PC-9 (cell line): ENCODE measurements around the gene KCNQ5. TPM values are rescaled to one million over a fixed set of nuclear protein-coding genes. Genes with fewer than 3 reads are reported as not detected.

ENCODE experiments used
- BruUV-seq: library from RNA; stranded (reverse); fragments of 400-500 nt; replicated peaks from 2 replicates; lab custom pipeline; 2021; lab: Mats Ljungman, UMichigan
- CTCF ChIA-PET: fragments of 300-600 bp; sonication (Branson Sonifier 250); formaldehyde crosslinking; loops from one replicate; lab custom pipeline; 2022; ENCODE audit warnings: antibody characterized with exemption; lab: Charles Lee
- POLR2A ChIA-PET: fragments of 300-600 bp; sonication (Branson Sonifier 250); formaldehyde crosslinking; loops from one replicate; lab custom pipeline; 2022; ENCODE audit warnings: antibody characterized with exemption; ENCODE audit not compliant: unreplicated experiment; lab: Charles Lee
- DNase-seq, 2 experiments: peaks; one replicate each; pipeline versions ENCODE4 v3.0.0 to v3.0.0-alpha.2; 2015 to 2022; ENCODE audit warnings: mixed read lengths in 1 of 2
- H2AFZ ChIP-seq: fragments of 200-600 bp; sonication (generic); 2 replicates; pipeline ENCODE4 v1.8.1; 2017; ENCODE audit warnings: antibody characterized with exemption
- H3F3A ChIP-seq: fragments of 200-600 bp; sonication (generic); 2 replicates; pipeline ENCODE4 v1.8.1; 2017; ENCODE audit warnings: antibody characterized with exemption, mild to moderate bottlenecking, low read depth; ENCODE audit not compliant: insufficient read depth
- H3K27ac ChIP-seq: fragments of 200-600 bp; sonication (generic); 2 replicates; pipeline ENCODE4 v1.6.1; 2016; ENCODE audit warnings: mixed run types
- H3K27me3 ChIP-seq: fragments of 200-600 bp; sonication (generic); 2 replicates; pipeline ENCODE4 v1.6.1; 2016; ENCODE audit warnings: low read depth, mixed run types; ENCODE audit not compliant: insufficient read depth
- H3K36me3 ChIP-seq: fragments of 200-600 bp; sonication (generic); 2 replicates; pipeline ENCODE4 v1.6.1; 2016; ENCODE audit warnings: low read depth, mixed run types
- H3K4me1 ChIP-seq: fragments of 200-600 bp; sonication (generic); replicated peaks from 2 replicates; pipeline ENCODE4 v1.6.1; 2016; ENCODE audit warnings: mixed run types; ENCODE audit not compliant: insufficient read depth
- H3K4me2 ChIP-seq: fragments of 200-600 bp; sonication (generic); 2 replicates; pipeline ENCODE4 v1.6.1; 2017; ENCODE audit warnings: mixed run types
- H3K4me3 ChIP-seq: fragments of 200-600 bp; sonication (generic); 2 replicates; pipeline ENCODE4 v1.6.1; 2016; ENCODE audit warnings: mixed run types
- H3K79me2 ChIP-seq: fragments of 200-600 bp; sonication (generic); 2 replicates; pipeline ENCODE4 v1.6.1; 2017; ENCODE audit warnings: low read depth, mixed run types
- H3K9me2 ChIP-seq: fragments of 200-600 bp; sonication (generic); 2 replicates; pipeline ENCODE4 v1.8.1; 2017; ENCODE audit warnings: mild to moderate bottlenecking; ENCODE audit not compliant: insufficient read depth
- H3K9me3 ChIP-seq: fragments of 200-600 bp; sonication (generic); 2 replicates; pipeline ENCODE4 v1.8.1; 2016; ENCODE audit warnings: low read depth; ENCODE audit not compliant: insufficient read depth
- H4K20me1 ChIP-seq: fragments of 200-600 bp; sonication (generic); 2 replicates; pipeline ENCODE4 v1.8.1; 2017; ENCODE audit not compliant: insufficient read depth
- EZH2 ChIP-seq: fragments of 200-600 bp; sonication (generic); IDR thresholded peaks from 2 replicates; pipeline ENCODE4 v1.8.0; 2017; ENCODE audit warnings: antibody characterized with exemption, low read depth
- intact Hi-C: fragments of 100-400 bp; cut with micrococcal nuclease; formaldehyde crosslinking; loops from one replicate; pipeline ENCODE4 v1.10.0; 2022; ENCODE audit not compliant: unreplicated experiment
- total RNA-seq: library from RNA; stranded (reverse); gene quantifications from 2 replicates; pipeline ENCODE4 v1.2.3, GENCODE V29; 2021
- TF ChIP-seq, protein P1 (sequence below): fragments of 200-600 bp; sonication (generic); conservative IDR thresholded peaks from 2 replicates; pipeline ENCODE4 v1.6.1; 2017; ENCODE audit warnings: mixed run types, antibody characterized with exemption, mild to moderate bottlenecking, moderate library complexity

KCNQ5 gene
- total RNA-seq, 1 experiment from 2014 or later, result 0.20 TPM

DNA sequence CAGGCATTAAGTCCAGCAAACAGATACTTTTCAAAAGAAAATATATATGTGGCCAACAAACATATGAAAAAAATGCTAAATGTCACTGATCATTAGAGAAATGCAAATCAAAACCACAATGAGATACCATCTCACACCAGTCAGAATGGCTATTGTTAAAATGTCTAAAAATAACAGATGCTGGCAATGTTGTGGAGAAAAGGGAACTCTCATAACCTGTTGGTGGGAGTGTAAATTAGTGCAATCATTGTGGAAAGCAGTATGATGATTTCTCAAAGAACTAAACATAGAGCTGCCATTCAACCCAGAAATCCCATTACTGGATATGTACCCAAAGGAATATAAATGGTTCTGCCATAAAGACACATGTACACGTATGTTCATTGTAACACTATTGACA, 20.6 kb downstream of the KCNQ5 start:
- no peaks in the 10 kb centered on the region for H3K9me3 ChIP-seq
- H4K20me1 ChIP-seq, result no peaks in the 10 kb centered on the region
- no peaks in the 10 kb centered on the region for H3K4me1 ChIP-seq
- H3K27me3 ChIP-seq, result no peaks in the 10 kb centered on the region
- ChIA-PET POLR2A (no interaction called here), CTCF (no interaction called here)
- no peaks in the 10 kb centered on the region for H3K36me3 ChIP-seq
- no peaks in the 10 kb centered on the region for H3K79me2 ChIP-seq
- no TSS peak for BruUV-seq
- no peak for DNase-seq
- H2AFZ ChIP-seq, result no peak overlapping the region
- H3F3A ChIP-seq, result no peaks in the 10 kb centered on the region
- intact Hi-C loops, result no loop called here
- H3K4me2 ChIP-seq, result no peak overlapping the region
- no peak overlapping the region for H3K4me3 ChIP-seq
- H3K27ac ChIP-seq, result no peak overlapping the region
- TF ChIP-seq, protein P1, sequence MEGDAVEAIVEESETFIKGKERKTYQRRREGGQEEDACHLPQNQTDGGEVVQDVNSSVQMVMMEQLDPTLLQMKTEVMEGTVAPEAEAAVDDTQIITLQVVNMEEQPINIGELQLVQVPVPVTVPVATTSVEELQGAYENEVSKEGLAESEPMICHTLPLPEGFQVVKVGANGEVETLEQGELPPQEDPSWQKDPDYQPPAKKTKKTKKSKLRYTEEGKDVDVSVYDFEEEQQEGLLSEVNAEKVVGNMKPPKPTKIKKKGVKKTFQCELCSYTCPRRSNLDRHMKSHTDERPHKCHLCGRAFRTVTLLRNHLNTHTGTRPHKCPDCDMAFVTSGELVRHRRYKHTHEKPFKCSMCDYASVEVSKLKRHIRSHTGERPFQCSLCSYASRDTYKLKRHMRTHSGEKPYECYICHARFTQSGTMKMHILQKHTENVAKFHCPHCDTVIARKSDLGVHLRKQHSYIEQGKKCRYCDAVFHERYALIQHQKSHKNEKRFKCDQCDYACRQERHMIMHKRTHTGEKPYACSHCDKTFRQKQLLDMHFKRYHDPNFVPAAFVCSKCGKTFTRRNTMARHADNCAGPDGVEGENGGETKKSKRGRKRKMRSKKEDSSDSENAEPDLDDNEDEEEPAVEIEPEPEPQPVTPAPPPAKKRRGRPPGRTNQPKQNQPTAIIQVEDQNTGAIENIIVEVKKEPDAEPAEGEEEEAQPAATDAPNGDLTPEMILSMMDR, result no peak
- TF ChIP-seq EZH2, result no peak
- H3K9me2 ChIP-seq, result no peaks in the 10 kb centered on the region

DNA sequence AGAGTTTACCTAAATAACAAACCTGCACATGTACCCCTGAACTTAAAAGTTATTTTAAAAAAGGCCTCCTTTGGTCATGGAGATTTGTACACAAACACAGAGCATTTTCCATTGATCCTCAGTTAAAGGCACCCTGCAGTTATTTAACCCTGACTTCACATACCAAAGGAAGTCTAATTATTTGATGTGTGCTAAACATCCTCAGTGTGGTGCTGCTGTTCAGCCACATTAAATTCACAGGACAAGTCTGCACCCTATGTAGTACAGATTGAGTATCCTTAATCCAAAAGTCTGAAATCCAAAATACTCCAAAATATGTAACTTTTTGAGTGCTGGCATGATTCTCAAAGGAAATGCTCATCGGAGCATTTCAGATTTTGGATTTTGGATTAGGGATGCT, 21.4 kb downstream of the KCNQ5 start:
- intact Hi-C loops, result no loop called here
- Histone ChIP-seq H3K9me2 (no peaks in the 10 kb centered on the region), H3K36me3 (no peaks in the 10 kb centered on the region), H3K27me3 (no peaks in the 10 kb centered on the region), H3K9me3 (no peaks in the 10 kb centered on the region), H3K4me1 (no peaks in the 10 kb centered on the region), H3K4me3 (no peak overlapping the region), H3K79me2 (no peaks in the 10 kb centered on the region), H3F3A (no peaks in the 10 kb centered on the region), H3K4me2 (no peak overlapping the region), H2AFZ (no peak overlapping the region), H4K20me1 (no peaks in the 10 kb centered on the region), H3K27ac (no peak overlapping the region)
- no TSS peak for BruUV-seq
- ChIA-PET POLR2A (no interaction called here), CTCF (no interaction called here)
- DNase-seq, result no peak
- TF ChIP-seq EZH2, result no peak
- TF ChIP-seq, protein P1, result no peak

DNA sequence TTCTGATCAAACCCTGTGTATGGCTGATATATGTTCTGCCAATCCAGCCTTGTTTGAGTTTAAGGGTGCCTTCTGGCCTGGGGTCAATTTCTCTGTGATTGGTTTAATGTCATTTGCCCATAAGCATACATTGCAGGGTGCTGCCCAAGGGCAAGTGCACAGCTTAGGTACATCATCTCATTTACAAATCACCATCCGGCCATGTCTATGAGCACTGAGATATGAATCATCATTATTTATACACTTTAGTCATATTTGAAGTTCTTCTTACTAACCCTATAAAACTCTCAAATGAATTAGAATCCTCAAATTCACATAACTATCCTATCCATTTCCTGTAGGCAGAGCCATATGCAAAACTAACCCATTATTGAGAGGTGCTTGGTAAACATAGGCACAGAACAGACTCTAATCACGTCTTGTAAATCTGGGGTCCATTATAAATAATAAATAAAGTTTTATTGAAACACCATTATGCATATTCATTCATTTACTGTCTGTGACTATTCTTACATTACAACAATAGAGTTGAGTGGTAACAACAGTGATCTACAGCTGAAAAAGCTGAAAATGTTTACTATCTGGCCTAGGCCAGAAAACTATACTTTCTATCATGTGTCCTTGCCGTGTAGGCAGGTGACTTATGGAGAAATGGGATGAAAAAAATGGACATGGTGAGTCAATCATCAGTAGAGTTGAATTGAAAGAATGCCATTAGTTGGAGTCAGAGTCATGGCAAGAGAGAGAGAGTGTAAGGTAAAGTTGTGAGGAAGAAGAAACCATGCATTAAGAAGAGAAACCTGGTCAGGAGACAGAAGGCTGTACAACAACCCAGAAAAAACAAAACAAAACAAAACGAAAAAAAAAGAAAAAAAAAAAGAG, 25.0 kb downstream of the KCNQ5 start:
- no TSS peak for BruUV-seq
- H3K9me3 ChIP-seq, result no peaks in the 10 kb centered on the region; the same call in 1 of the 2 replicates
- H4K20me1 ChIP-seq, result no peaks in the 10 kb centered on the region
- no peak overlapping the region for H2AFZ ChIP-seq
- no peaks in the 10 kb centered on the region for H3F3A ChIP-seq
- intact Hi-C loops, result no loop called here
- H3K9me2 ChIP-seq, result no peaks in the 10 kb centered on the region
- TF ChIP-seq, protein P1, result no peak
- no peak for TF ChIP-seq EZH2
- H3K27me3 ChIP-seq, result no peaks in the 10 kb centered on the region
- H3K4me3 ChIP-seq, result no peak overlapping the region
- CTCF ChIA-PET, result no interaction called here
- no peaks in the 10 kb centered on the region for H3K36me3 ChIP-seq
- POLR2A ChIA-PET, result no interaction called here
- H3K4me1 ChIP-seq, result peaks cover 22% of the 10 kb centered on the region
- no peaks in the 10 kb centered on the region for H3K79me2 ChIP-seq
- no peak for DNase-seq
- no peak overlapping the region for H3K27ac ChIP-seq
- H3K4me2 ChIP-seq, result no peak overlapping the region
